KMS-11 (cell line): ENCODE results near the gene FADS1.

Source experiments
- H2AFZ ChIP-seq: fragments of 200-600 bp; sonication (generic); 2 replicates; pipeline ENCODE4 v1.6.1; 2016; ENCODE audit warnings: antibody characterized with exemption, mixed run types, low read depth
- H3K27ac ChIP-seq: fragments of 200-600 bp; sonication (generic); 2 replicates; pipeline ENCODE4 v1.6.1; 2016; ENCODE audit warnings: mild to moderate bottlenecking, mixed run types
- H3K27me3 ChIP-seq: fragments of 200-600 bp; sonication (generic); 2 replicates; pipeline ENCODE4 v1.6.1; 2017; ENCODE audit warnings: mild to moderate bottlenecking, low read depth, mixed run types, moderate library complexity; ENCODE audit not compliant: insufficient read depth
- H3K36me3 ChIP-seq: fragments of 200-600 bp; sonication (generic); 2 replicates; pipeline ENCODE4 v1.6.1; 2017; ENCODE audit warnings: mild to moderate bottlenecking, mixed run types; ENCODE audit not compliant: insufficient read depth
- H3K4me1 ChIP-seq: fragments of 200-600 bp; sonication (generic); 2 replicates; pipeline ENCODE4 v1.6.1; 2016; ENCODE audit warnings: mild to moderate bottlenecking, low read depth, mixed run types; ENCODE audit not compliant: poor library complexity, severe bottlenecking
- H3K4me2 ChIP-seq: fragments of 200-600 bp; sonication (generic); 2 replicates; pipeline ENCODE4 v1.7.0; 2016; ENCODE audit warnings: mild to moderate bottlenecking, mixed run types
- H3K4me3 ChIP-seq: fragments of 200-600 bp; sonication (generic); IDR thresholded peaks from 2 replicates; pipeline ENCODE4 v1.6.1; 2017; ENCODE audit warnings: low read depth, low read length, mixed read lengths; ENCODE audit not compliant: insufficient read depth
- H3K79me2 ChIP-seq: fragments of 200-600 bp; sonication (generic); 2 replicates; pipeline ENCODE4 v1.6.1; 2016; ENCODE audit warnings: low read depth, mixed run types; ENCODE audit not compliant: insufficient read depth
- H3K9ac ChIP-seq: fragments of 200-600 bp; sonication (generic); 2 replicates; pipeline ENCODE4 v1.6.1; 2016; ENCODE audit warnings: mild to moderate bottlenecking, mixed run types
- H4K20me1 ChIP-seq: fragments of 200-600 bp; sonication (generic); 2 replicates; pipeline ENCODE4 v1.6.1; 2016; ENCODE audit warnings: mild to moderate bottlenecking, mixed run types; ENCODE audit not compliant: insufficient read depth
- TF ChIP-seq, protein P1 (sequence below): fragments of 200-600 bp; sonication (generic); conservative IDR thresholded peaks from 2 replicates; pipeline ENCODE4 v1.6.1; 2017; ENCODE audit warnings: low read depth, mild to moderate bottlenecking, antibody characterized with exemption, low read length, moderate library complexity, mixed read lengths

Gene FADS1

DNA sequence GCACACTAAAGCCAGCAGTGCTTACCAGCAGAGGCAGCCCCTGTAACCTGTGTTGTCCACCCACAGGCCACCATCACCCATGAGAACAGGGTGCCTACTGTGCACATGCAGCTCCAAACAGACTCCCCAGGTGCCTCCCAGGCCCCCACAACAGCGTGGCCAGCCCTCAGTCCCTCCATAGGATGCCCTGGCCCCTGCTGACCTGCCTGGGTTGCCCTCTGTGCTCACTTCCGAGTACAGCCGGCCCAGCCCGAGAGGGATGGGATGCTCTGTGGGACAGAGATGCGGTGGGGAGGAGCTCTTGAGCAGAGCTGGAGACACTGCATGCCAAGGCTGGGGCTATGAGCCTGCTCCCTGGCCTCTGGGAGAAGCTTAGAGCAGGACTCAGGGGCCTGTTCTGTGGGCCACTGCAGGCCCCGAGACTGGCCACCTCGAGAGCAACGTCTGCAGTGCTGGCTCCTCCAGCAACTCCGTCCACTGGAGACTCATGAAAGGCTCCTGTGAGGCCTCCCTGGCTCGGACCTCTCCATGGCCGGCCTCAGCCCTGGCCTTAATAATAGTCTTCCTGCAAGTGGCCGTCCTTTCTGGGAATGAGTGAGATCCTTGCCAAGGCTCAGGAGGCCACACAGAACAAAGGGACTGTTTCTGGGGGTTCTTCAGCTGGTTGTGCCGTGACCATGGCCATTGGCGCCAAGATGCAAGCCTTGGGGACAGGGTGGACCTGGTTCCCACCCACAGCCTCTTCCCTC lies 38.3 kb upstream of the FADS1 start:
- no peaks in the 10 kb centered on the region for H3K27me3 ChIP-seq
- H3K27ac ChIP-seq, result no peak overlapping the region
- no peak overlapping the region for H3K9ac ChIP-seq

DNA sequence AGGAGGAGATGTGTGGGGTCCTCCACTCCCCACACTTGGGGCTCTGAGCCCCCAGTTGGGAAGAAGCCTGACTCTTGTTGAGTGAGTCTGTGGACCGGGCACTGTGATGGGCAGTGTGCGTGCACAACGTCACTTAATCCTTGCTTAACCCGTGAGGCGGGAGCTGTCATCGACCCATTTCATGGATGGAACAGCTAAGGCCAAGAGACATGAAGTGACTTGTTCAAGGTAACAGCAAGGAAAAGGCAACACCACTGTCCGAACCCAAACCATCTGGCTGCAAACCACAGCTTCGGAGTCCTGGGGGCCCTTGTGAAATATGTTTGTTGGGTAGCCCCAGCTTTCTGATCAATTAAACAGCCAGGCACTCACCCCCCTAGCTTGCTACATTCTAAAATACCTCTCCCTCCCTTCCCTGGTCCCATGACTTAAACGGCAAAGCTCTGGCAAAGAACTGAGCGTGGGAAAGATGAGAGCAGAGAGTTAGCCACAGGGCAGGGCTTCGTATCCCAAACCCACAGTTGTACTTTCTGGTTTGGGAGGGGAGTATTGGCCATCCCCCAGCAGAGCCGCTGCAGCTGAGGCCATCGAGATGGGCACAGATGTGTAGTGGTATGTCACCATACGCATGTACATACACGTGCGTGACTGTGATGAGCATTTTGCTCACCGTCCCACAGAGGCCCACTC lies 37.5 kb upstream of the FADS1 start:
- TF ChIP-seq, protein P1, sequence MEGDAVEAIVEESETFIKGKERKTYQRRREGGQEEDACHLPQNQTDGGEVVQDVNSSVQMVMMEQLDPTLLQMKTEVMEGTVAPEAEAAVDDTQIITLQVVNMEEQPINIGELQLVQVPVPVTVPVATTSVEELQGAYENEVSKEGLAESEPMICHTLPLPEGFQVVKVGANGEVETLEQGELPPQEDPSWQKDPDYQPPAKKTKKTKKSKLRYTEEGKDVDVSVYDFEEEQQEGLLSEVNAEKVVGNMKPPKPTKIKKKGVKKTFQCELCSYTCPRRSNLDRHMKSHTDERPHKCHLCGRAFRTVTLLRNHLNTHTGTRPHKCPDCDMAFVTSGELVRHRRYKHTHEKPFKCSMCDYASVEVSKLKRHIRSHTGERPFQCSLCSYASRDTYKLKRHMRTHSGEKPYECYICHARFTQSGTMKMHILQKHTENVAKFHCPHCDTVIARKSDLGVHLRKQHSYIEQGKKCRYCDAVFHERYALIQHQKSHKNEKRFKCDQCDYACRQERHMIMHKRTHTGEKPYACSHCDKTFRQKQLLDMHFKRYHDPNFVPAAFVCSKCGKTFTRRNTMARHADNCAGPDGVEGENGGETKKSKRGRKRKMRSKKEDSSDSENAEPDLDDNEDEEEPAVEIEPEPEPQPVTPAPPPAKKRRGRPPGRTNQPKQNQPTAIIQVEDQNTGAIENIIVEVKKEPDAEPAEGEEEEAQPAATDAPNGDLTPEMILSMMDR, result no peak
- H3K4me1 ChIP-seq, result no peaks in the 10 kb centered on the region
- no peaks in the 10 kb centered on the region for H3K27me3 ChIP-seq
- no peaks in the 10 kb centered on the region for H3K79me2 ChIP-seq
- no peak overlapping the region for H2AFZ ChIP-seq
- H3K9ac ChIP-seq, result no peak overlapping the region
- no peak overlapping the region for H3K27ac ChIP-seq
- H3K36me3 ChIP-seq, result no peaks in the 10 kb centered on the region
- H3K4me3 ChIP-seq, result no peak overlapping the region
- no peaks in the 10 kb centered on the region for H4K20me1 ChIP-seq
- no peak overlapping the region for H3K4me2 ChIP-seq

More for the DNA sequence above, 38.3 kb upstream of the FADS1 start:
- Histone ChIP-seq H2AFZ (no peak overlapping the region), H3K4me3 (no peak overlapping the region), H4K20me1 (no peaks in the 10 kb centered on the region), H3K4me1 (no peaks in the 10 kb centered on the region), H3K79me2 (no peaks in the 10 kb centered on the region), H3K4me2 (no peak overlapping the region), H3K36me3 (no peaks in the 10 kb centered on the region)
- TF ChIP-seq, protein P1, result no peak

DNA sequence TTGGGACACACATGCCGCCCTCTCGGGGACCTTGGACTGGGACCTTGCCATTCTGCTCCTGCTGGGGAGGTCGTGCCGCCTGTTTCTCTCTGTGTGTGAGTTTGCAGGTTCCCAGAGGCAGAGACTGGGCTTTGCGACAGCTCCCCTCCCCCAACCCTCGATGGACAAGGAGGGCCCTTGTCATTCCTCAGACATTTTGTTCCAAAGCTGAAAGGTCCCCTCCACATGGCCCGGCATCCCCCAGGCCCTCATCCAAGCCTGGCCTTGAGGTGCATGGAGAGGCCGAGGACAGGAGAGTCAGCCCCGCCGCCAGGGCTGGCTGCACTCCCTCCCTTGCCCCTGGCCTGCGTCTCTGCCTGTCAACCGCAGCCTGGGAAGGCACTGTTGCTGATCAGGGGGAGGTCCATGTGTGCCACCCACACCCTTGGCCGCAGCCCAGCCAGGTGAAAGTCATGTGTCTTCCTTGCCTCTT lies 36.9 kb upstream of the FADS1 start:
- H3K4me1 ChIP-seq, result no peaks in the 10 kb centered on the region
- H3K27ac ChIP-seq, result no peak overlapping the region
- no peaks in the 10 kb centered on the region for H3K36me3 ChIP-seq
- H3K4me3 ChIP-seq, result no peak overlapping the region
- H3K9ac ChIP-seq, result no peak overlapping the region
- no peak overlapping the region for H2AFZ ChIP-seq
- no peaks in the 10 kb centered on the region for H4K20me1 ChIP-seq
- no peak overlapping the region for H3K4me2 ChIP-seq
- TF ChIP-seq, protein P1, result no peak
- H3K27me3 ChIP-seq, result no peaks in the 10 kb centered on the region
- H3K79me2 ChIP-seq, result no peaks in the 10 kb centered on the region

DNA sequence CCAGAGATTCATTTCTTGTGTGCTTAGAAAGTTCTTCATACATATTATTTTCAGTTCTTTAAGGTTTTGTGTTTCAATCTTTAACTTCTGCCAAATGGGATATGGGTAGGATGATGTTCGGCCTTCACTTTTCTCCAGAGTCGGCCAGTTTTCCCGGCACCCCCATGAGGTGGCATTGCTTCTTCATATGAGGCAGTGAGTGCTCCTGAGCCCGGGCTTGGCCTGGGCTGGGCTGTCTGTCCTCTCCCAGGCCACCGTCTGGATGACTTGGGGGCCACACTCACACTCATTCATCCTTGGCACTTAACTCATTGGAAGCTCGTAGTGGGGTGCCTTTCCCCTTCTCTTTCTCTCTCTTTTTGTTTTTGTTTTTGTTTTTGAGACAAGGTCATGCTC lies 35.1 kb upstream of the FADS1 start:
- no peaks in the 10 kb centered on the region for H4K20me1 ChIP-seq
- H3K27me3 ChIP-seq, result no peaks in the 10 kb centered on the region
- H3K9ac ChIP-seq, result no peak overlapping the region
- H2AFZ ChIP-seq, result no peak overlapping the region
- no peak overlapping the region for H3K27ac ChIP-seq
- H3K4me1 ChIP-seq, result no peaks in the 10 kb centered on the region
- TF ChIP-seq, protein P1, result no peak
- no peaks in the 10 kb centered on the region for H3K79me2 ChIP-seq
- no peak overlapping the region for H3K4me2 ChIP-seq
- H3K36me3 ChIP-seq, result no peaks in the 10 kb centered on the region
- H3K4me3 ChIP-seq, result no peak overlapping the region
